GM18520 (cell line): ENCODE data around the gene KPNA2.

Source experiments
- ATAC-seq: cut with Tn5 transposase; IDR thresholded peaks from one replicate; pipeline ENCODE4 v1.9.1; 2021; ENCODE audit not compliant: unreplicated experiment

The KPNA2 gene

GRCh38 chr17:68095205-68095811 is 59.8 kb downstream of the KPNA2 start:
- ATAC-seq: no peak

GRCh38 chr17:68096111-68096510 is 60.6 kb downstream of the KPNA2 start:
- ATAC-seq: no peak
